PC-9 (cell line): ENCODE results near the gene IQCF2. TPM values are rescaled to one million over a fixed set of nuclear protein-coding genes. Genes with fewer than 3 reads are reported as not detected.
"Not testable (repeated sequence)": the region's sequence is repeated elsewhere in the genome, so short reads cannot be mapped to it uniquely, and the experiment has no call there.

Experiments used
- BruUV-seq: library from RNA; stranded (reverse); fragments of 400-500 nt; replicated peaks from 2 replicates; lab custom pipeline; 2021; lab: Mats Ljungman, UMichigan
- CTCF ChIA-PET: fragments of 300-600 bp; sonication (Branson Sonifier 250); formaldehyde crosslinking; loops from one replicate; lab custom pipeline; 2022; ENCODE audit warnings: antibody characterized with exemption; lab: Charles Lee
- POLR2A ChIA-PET: fragments of 300-600 bp; sonication (Branson Sonifier 250); formaldehyde crosslinking; loops from one replicate; lab custom pipeline; 2022; ENCODE audit warnings: antibody characterized with exemption; ENCODE audit not compliant: unreplicated experiment; lab: Charles Lee
- DNase-seq, 2 experiments: peaks; one replicate each; pipeline versions ENCODE4 v3.0.0 to v3.0.0-alpha.2; 2015 to 2022; ENCODE audit warnings: mixed read lengths in 1 of 2
- H2AFZ ChIP-seq: fragments of 200-600 bp; sonication (generic); 2 replicates; pipeline ENCODE4 v1.8.1; 2017; ENCODE audit warnings: antibody characterized with exemption
- H3F3A ChIP-seq: fragments of 200-600 bp; sonication (generic); 2 replicates; pipeline ENCODE4 v1.8.1; 2017; ENCODE audit warnings: antibody characterized with exemption, mild to moderate bottlenecking, low read depth; ENCODE audit not compliant: insufficient read depth
- H3K27ac ChIP-seq: fragments of 200-600 bp; sonication (generic); 2 replicates; pipeline ENCODE4 v1.6.1; 2016; ENCODE audit warnings: mixed run types
- H3K27me3 ChIP-seq: fragments of 200-600 bp; sonication (generic); 2 replicates; pipeline ENCODE4 v1.6.1; 2016; ENCODE audit warnings: low read depth, mixed run types; ENCODE audit not compliant: insufficient read depth
- H3K36me3 ChIP-seq: fragments of 200-600 bp; sonication (generic); 2 replicates; pipeline ENCODE4 v1.6.1; 2016; ENCODE audit warnings: low read depth, mixed run types
- H3K4me1 ChIP-seq: fragments of 200-600 bp; sonication (generic); replicated peaks from 2 replicates; pipeline ENCODE4 v1.6.1; 2016; ENCODE audit warnings: mixed run types; ENCODE audit not compliant: insufficient read depth
- H3K4me2 ChIP-seq: fragments of 200-600 bp; sonication (generic); 2 replicates; pipeline ENCODE4 v1.6.1; 2017; ENCODE audit warnings: mixed run types
- H3K4me3 ChIP-seq: fragments of 200-600 bp; sonication (generic); 2 replicates; pipeline ENCODE4 v1.6.1; 2016; ENCODE audit warnings: mixed run types
- H3K79me2 ChIP-seq: fragments of 200-600 bp; sonication (generic); 2 replicates; pipeline ENCODE4 v1.6.1; 2017; ENCODE audit warnings: low read depth, mixed run types
- H3K9me2 ChIP-seq: fragments of 200-600 bp; sonication (generic); 2 replicates; pipeline ENCODE4 v1.8.1; 2017; ENCODE audit warnings: mild to moderate bottlenecking; ENCODE audit not compliant: insufficient read depth
- H3K9me3 ChIP-seq: fragments of 200-600 bp; sonication (generic); 2 replicates; pipeline ENCODE4 v1.8.1; 2016; ENCODE audit warnings: low read depth; ENCODE audit not compliant: insufficient read depth
- H4K20me1 ChIP-seq: fragments of 200-600 bp; sonication (generic); 2 replicates; pipeline ENCODE4 v1.8.1; 2017; ENCODE audit not compliant: insufficient read depth
- CTCF ChIP-seq: fragments of 200-600 bp; sonication (generic); conservative IDR thresholded peaks from 2 replicates; pipeline ENCODE4 v1.6.1; 2017; ENCODE audit warnings: mixed run types, antibody characterized with exemption, mild to moderate bottlenecking, moderate library complexity
- EZH2 ChIP-seq: fragments of 200-600 bp; sonication (generic); IDR thresholded peaks from 2 replicates; pipeline ENCODE4 v1.8.0; 2017; ENCODE audit warnings: antibody characterized with exemption, low read depth
- intact Hi-C: fragments of 100-400 bp; cut with micrococcal nuclease; formaldehyde crosslinking; loops from one replicate; pipeline ENCODE4 v1.10.0; 2022; ENCODE audit not compliant: unreplicated experiment
- total RNA-seq: library from RNA; stranded (reverse); gene quantifications from 2 replicates; pipeline ENCODE4 v1.2.3, GENCODE V29; 2021

The IQCF2 gene
- total RNA-seq, 1 experiment from 2014 or later = not detected

GRCh38 chr3:51845129-51845528 is 16.3 kb upstream of the IQCF2 start:
- Histone ChIP-seq H3K79me2 (no peaks in the 10 kb centered on the region), H3K9me3 (no peaks in the 10 kb centered on the region; the same call in 1 of the 2 replicates), H3K4me2 (no peak overlapping the region), H3K9me2 (no peaks in the 10 kb centered on the region), H2AFZ (no peak overlapping the region), H3K36me3 (no peaks in the 10 kb centered on the region), H3K4me1 (no peaks in the 10 kb centered on the region), H3F3A (no peaks in the 10 kb centered on the region), H4K20me1 (no peaks in the 10 kb centered on the region), H3K27me3 (peaks cover 22% of the 10 kb centered on the region; the same call in 1 of the 2 replicates), H3K27ac (no peak overlapping the region), H3K4me3 (no peak overlapping the region)
- ChIA-PET POLR2A (no interaction called here), CTCF (no interaction called here)
- intact Hi-C loops = no loop called here
- BruUV-seq = no TSS peak
- no peak for TF ChIP-seq CTCF
- TF ChIP-seq EZH2 = no peak
- no peak for DNase-seq

- POLR2A ChIA-PET, H3K36me3 ChIP-seq, CTCF ChIA-PET, H3K79me2 ChIP-seq, H3K27me3 ChIP-seq, H3K4me3 ChIP-seq, BruUV-seq, intact Hi-C loops, H3F3A ChIP-seq, H4K20me1 ChIP-seq, H3K9me2 ChIP-seq, H3K9me3 ChIP-seq: not testable (repeated sequence)
- peak in 1 of 2 experiments; percentile 52 for DNase-seq
- Histone ChIP-seq H3K4me2 (peak overlapping the region; percentile 38; the same call in 1 of the 2 replicates), H3K4me1 (peaks cover 11% of the 10 kb centered on the region), H2AFZ (peak overlapping the region; percentile 60), H3K27ac (0 out of 2 replicates have a peak overlapping the region, but pooled peaks have one; percentile 29)
Observed at GRCh38 chr3:51855411-51855810, 6.0 kb upstream of the IQCF2 start.

GRCh38 chr3:51862886-51863285 is 1.5 kb downstream of the IQCF2 start:
- POLR2A ChIA-PET = no interaction called here
- H3K79me2 ChIP-seq = no peaks in the 10 kb centered on the region
- H4K20me1 ChIP-seq = no peaks in the 10 kb centered on the region
- H2AFZ ChIP-seq = no peak overlapping the region
- no peak for DNase-seq
- H3K4me1 ChIP-seq = no peaks in the 10 kb centered on the region
- no TSS peak for BruUV-seq
- no peaks in the 10 kb centered on the region for H3K36me3 ChIP-seq
- H3K27ac ChIP-seq = no peak overlapping the region
- CTCF ChIA-PET = no interaction called here
- TF ChIP-seq EZH2 (no peak), CTCF (no peak)
- H3K4me2 ChIP-seq = no peak overlapping the region
- 0 out of 2 replicates have a peak, but pooled peaks cover 3% of the 10 kb centered on the region for H3K27me3 ChIP-seq
- H3K9me2 ChIP-seq = no peaks in the 10 kb centered on the region
- H3K9me3 ChIP-seq = no peaks in the 10 kb centered on the region
- intact Hi-C loops = no loop called here
- no peak overlapping the region for H3K4me3 ChIP-seq
- H3F3A ChIP-seq = no peaks in the 10 kb centered on the region

- H3F3A ChIP-seq, H3K4me3 ChIP-seq, H3K9me2 ChIP-seq, H3K27me3 ChIP-seq, H3K9me3 ChIP-seq, BruUV-seq, H3K27ac ChIP-seq, H3K36me3 ChIP-seq, H2AFZ ChIP-seq, POLR2A ChIA-PET, H3K4me2 ChIP-seq, DNase-seq, intact Hi-C loops, H4K20me1 ChIP-seq, CTCF ChIA-PET, H3K4me1 ChIP-seq, H3K79me2 ChIP-seq: not testable (repeated sequence)
Observed at GRCh38 chr3:51868896-51869295, 7.5 kb downstream of the IQCF2 start.
